Activated naive CD4-positive, alpha-beta T cell treated with anti-CD3 and anti-CD28 coated beads, Interleukin-2, amount 50 U/mL, for 16 hours (primary cell): ENCODE data around the gene NGEF.

Experiments used
- DNase-seq: peaks from one replicate; pipeline ENCODE4 v3.0.0-alpha.2; 2020

NGEF gene

GRCh38 chr2:232892843-232893242 is 120.2 kb downstream of the NGEF start:
- DNase-seq: no peak

GRCh38 chr2:232892221-232892620 is 120.8 kb downstream of the NGEF start:
- DNase-seq: no peak

GRCh38 chr2:232891621-232892071 is 121.4 kb downstream of the NGEF start:
- no peak for DNase-seq

GRCh38 chr2:232890896-232891601 is 122.0 kb downstream of the NGEF start:
- DNase-seq: no peak

- no peak for DNase-seq
Observed at GRCh38 chr2:232890536-232890895, 122.5 kb downstream of the NGEF start.

DNA sequence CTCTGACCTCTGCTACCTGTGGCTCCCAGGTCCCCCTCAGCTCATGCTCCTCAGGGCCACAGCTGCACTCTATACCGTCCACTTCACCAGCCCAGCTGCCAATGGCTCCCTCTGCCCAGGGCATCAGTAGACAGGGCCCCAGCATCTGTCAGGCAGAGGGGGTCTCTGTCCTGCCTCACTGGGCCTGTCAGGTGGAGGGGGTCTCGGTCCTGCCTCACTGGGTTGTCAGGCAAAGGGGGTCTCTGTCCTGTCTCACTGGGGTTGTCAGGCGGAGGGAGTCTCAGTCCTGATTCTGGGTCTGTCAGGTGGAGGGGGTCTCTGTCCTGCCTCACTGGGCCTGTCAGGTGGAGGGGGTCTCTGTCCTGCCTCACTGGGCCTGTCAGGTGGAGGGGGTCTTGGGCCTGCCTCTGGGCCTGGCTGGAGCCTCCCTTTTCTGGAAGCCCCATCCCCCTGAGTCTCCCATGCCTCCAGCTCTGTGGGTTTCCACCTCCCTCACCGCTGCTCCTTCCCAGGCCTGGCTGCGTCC is 123.1 kb downstream of the NGEF start:
- DNase-seq: no peak

DNA sequence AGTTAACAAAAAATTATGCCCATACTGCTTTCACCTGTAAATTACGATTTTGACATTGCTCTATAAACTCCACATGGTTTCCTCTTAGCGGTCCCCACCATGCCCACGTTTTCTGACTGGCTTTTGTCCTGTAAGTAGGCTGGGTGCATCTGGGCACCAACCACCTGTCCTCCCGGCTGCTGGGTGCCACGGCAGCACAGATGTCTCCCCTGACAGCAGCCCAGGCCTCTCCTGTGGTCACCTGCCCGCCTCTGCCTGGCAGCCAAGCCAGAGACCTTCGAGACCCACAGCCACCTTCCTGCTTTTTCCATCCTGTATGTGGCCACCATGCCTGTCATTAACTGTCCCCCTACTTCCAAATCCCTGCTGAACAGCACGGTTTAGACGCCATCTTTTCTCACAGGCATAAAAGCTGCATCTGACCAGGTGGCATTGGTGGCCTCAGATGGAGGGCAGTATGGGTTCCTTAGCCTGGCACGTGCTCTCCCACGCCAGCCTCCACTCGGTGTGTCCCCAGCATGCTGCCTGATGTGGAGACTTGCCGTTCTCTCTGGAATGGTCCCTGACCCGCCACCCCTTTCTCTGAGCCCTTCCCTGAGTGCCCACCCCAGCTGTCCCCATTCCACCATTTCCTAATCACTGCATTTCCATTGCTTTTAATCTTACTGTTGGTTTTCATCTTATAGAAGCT is 124.1 kb downstream of the NGEF start:
- no peak for DNase-seq

DNA sequence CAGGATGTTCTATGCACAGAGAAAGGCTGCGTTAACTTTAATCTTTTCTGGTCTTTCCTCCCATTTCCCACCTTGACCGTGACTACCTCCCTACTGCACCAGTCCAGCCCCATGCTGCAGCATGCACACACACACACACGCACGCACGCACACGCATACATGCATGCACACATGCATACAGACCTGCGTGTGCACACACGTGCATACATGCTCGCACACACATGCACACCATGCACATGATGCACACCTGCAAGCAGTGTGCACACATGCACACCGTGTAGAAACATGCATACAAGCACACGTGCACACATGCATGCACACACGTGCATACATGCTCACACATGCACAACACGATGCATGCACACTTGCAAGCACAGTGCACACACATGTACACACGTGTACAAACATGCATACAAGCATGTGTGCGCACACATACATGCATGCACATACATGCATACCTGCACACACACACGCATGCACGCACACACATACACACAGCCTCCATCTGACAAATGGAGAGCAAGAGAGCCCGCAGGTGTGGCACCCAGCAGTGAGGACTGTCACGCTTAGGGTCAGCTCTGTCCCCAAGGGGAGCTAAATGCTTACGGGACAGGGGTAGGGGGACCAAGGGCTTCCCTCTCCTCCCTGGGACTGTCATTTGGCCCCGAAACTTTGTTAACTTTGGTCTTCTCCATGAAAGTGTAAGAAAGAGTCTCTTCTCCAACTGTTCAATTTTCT is 124.8 kb downstream of the NGEF start:
- no peak for DNase-seq

- no peak for DNase-seq
Observed at GRCh38 chr2:232887171-232887850, 125.7 kb downstream of the NGEF start.

GRCh38 chr2:232886632-232887031 is 126.4 kb downstream of the NGEF start:
- no peak for DNase-seq

DNA sequence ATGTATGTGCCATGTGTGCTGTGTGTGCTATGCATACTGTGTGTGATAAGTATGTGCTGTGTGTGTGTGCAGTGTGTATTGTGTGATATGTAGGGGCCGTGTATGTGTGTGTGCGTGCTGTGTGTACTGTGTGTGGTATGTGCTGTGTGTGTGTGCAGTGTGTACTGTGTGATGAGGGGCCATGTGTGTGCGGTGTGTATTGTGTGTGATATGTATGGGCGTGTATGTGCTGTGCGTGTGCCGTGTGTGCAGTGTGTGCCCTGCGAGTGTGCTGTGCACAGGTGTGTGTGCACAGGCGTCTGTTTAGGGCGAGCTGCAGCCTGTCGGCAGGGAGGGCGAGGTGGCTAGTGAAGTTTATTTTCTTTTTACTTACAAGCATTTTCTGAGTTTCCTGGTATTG is 126.9 kb downstream of the NGEF start:
- DNase-seq: no peak

DNA sequence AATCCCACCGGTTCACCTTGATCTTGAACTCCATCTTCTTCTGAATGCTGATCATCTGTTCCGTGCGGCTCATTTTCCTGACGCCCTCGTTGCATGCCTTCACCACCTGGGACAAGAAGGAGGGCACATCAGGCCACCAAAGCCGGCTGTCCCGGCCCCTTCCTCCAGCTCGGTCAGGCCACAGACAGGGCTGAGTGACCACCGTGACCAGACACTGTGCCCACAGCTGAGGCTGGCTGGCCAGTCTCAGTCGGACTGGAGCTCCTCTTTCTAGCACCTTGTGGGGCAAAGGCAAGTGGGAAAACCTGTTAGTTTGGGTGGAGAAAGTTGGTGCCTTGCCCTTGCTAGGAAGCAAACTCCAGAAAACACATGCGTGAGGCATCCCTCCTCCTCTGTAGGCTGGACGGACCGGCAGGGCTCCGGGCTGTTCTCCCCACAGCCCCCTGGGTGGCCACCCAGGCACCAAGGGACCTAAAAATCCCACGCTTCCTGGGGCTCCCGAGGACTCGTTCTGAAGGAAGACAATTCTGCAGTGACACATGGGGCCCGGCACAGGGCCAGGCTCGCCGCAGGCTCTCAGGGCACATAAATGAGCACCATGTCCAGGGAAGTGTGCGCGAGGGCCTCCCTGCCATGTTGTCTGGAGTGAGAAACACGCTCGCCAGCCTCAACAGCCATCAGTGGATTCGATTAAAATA is 127.6 kb downstream of the NGEF start:
- DNase-seq: no peak

DNA sequence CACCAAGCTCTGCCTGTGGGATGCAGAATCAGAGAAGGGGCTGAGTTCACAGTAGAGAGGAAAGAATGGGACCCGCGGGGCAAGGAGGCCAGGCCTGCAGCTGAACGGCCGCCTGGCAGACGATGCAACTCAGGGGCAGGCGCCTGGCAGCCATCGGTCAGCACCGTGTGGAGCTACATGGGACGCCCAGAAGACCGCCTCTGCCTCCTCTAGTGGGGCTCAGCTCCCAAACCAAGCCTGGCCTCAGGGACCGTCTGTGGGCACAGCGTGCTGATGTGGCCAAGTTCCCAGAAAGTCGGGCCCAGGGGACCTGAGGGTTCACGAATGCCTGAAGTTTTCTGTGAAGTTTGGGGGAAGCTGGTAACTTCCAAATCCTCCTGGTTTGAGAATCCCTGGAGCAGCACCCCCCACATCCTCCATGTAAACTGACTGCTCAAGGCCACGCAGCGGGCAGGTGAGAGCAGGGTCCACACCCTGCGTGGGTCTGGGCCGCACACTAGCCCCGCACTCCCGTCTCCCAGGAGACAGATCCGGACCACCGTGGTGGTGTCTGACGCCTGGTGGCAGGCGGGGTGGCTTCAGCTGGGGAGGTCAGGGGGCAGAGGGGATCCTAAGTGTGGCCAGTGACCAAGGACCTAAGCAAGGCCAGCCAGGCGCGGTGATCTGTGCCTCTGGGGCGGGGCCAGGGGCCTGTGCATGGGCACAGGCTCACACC is 128.3 kb downstream of the NGEF start:
- no peak for DNase-seq

GRCh38 chr2:232884001-232884421 is 129.0 kb downstream of the NGEF start:
- DNase-seq: no peak

DNA sequence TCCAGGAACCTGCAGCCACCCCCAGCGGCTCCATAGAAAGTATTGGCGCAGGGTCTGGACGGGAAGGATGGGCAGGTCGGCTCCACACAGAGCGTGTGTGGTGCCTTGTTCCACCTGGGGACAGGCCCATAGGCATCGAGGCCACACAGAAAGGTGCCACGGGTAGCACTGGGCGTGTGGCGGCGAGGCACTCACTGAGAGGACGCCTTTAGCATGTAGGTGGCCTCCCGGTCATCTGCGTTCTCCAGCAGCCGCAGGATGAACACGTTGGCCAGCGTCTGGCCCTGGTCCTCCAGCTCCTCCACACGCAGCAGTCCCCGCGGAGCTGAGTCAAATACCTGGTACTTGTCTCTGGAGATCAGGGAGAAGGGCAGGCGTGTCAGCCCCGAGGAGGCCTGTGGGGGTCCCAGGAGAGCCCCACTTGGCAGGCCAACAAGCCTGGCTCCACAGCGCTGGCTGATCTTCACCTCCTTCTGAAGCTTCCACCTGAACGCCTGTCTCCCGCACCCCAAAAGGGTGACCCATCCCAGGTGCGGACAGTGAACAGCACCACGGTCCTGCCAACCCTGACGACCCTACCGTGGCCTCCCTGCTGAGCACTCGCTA is 129.8 kb downstream of the NGEF start:
- no peak for DNase-seq

DNA sequence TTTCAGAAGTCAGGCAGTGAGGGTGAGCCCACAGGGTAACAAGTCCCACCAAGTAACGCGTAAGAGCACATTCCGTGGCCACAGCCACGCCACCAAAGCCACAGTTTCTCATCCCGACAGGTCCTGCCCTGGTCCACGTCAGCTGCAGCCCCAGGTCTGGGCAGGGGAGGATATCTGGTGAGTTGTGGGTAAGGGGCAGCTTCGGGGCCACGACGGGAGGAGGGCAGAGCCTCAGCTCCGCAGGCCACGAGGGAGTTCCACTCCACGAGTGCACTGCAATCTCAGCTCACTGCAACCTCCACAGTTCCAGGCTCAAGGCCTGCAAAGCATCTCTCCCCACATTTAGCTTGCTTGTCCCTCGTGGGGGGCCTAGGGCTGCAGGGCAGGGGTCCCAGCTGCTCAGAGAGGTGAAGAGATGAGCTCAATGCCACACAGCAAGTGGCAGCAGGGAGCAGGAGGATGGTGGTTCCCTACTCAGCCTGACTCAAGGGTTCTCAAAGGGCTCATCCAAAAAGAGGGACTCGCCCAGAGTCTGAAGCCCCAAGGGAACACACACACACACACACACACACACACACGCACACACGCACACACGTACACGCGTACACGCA is 130.4 kb downstream of the NGEF start:
- no peak for DNase-seq

DNA sequence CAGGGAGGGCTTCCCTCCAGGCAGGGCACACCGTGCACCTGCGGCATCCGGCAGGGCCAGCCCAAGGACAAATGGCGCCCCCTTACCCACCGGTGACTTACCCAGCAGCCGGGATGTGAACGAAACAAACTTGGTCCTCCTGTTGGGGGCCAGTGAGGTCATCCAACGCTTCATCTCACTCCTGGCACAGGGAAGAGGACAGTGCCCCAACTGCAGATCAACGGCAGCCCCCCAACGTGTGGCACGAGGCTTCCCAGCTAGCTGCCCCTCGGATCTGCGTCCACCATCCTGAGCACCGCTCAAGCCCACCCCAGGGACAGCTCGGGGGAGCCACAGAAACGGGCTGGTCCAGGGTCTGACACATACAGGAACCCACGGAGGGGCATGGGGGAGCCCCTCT is 131.0 kb downstream of the NGEF start:
- no peak for DNase-seq

- DNase-seq: no peak
Observed at GRCh38 chr2:232880764-232881351, 132.2 kb downstream of the NGEF start.

DNA sequence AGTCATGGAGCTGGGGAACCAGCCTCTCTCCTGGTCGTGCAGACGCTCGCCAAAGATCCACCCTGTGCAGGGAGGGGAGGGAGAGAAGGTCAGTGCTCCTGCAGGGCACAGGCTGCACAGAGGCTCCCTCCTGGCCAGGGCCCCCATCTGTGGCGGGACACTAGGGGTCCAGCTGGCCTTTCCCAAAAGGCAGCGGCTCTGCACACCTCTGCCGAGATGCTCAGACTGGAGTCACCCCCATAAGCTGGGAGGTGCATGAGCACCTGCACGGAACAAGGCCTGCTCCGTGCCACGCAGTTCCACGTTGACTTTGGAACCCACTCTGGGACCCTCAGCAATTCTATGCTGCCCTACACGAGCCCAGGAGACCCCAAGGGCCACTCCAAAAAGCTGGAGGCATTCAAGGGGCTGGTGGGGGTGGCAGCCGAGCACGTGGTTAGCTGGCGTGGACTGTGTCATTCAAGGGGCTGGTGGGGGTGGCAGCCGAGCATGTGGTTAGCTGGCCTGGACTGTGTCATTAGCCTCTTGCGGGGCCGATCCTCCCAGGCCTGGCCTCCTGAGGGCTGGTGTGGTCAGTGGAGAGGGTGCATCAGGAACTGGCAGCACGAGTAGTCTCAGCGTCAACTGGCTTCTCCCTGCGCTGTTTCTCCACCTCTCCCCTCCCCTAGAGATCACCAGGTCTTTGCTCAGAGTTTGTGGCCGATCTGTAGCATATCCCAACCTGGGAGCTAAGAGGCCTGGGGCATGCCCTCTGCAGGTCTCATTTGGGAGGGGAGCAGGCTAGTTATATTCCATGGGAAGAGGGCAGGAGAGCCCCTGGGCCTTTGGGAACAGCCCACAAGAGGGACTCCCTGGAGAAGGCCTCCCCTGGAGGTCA is 133.2 kb downstream of the NGEF start:
- no peak for DNase-seq
